ENCODE measurements around the gene FHAD1.

FHAD1 gene

DNA sequence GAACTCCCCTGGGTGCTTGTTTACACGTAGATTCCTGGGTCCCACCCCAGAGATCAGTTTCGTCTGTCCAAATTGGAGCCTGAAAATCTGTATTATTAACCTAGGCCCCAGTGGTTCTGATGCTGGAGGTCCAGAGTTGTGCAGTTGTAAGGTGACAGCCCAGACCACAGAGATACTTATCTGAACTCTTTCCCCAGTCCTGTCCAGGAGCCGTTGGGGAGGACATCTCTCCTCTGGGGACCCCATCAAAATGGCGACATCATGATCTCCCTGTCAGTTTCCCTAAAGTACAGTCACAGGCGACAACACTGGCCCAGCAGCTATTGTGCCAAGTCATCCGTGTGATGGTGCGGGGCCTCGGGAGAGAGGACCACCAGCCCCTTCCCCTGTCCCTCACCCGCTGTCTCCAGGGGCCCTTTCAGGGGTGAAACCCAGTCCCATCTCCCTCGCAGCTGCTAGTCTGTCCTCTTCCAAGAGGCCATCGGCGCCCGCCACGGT is 161.9 kb downstream of the FHAD1 start:
- ATAC-seq: no peak
- TF ChIP-seq, protein P1, sequence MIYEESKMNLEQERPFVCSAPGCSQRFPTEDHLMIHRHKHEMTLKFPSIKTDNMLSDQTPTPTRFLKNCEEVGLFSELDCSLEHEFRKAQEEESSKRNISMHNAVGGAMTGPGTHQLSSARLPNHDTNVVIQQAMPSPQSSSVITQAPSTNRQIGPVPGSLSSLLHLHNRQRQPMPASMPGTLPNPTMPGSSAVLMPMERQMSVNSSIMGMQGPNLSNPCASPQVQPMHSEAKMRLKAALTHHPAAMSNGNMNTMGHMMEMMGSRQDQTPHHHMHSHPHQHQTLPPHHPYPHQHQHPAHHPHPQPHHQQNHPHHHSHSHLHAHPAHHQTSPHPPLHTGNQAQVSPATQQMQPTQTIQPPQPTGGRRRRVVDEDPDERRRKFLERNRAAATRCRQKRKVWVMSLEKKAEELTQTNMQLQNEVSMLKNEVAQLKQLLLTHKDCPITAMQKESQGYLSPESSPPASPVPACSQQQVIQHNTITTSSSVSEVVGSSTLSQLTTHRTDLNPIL (CRISPR knock-in tag; IDR thresholded peaks at IDR 0.05; ENCODE audit: low read depth): no peak
- TF ChIP-seq ZNF565 (CRISPR knock-in tag; conservative IDR thresholded peaks at IDR 0.05; ENCODE audit: low read depth) (no peak), TCF4 (CRISPR knock-in tag; IDR thresholded peaks at IDR 0.05; ENCODE audit: borderline replicate concordance) (no peak), OSR1 (CRISPR knock-in tag; IDR thresholded peaks at IDR 0.05) (no peak), ZNF70 (CRISPR knock-in tag; IDR thresholded peaks at IDR 0.05) (no peak), ZC3H10 (CRISPR knock-in tag; IDR thresholded peaks at IDR 0.05) (no peak), ZNF8 (CRISPR knock-in tag; IDR thresholded peaks at IDR 0.05) (no peak), ESRRG (CRISPR knock-in tag; IDR thresholded peaks at IDR 0.05) (no peak), TOX (CRISPR knock-in tag; IDR thresholded peaks at IDR 0.05; ENCODE audit: borderline replicate concordance) (no peak), SNAI2 (CRISPR knock-in tag; IDR thresholded peaks at IDR 0.05) (no peak), ZFP3 (CRISPR knock-in tag; IDR thresholded peaks at IDR 0.05) (no peak)

DNA sequence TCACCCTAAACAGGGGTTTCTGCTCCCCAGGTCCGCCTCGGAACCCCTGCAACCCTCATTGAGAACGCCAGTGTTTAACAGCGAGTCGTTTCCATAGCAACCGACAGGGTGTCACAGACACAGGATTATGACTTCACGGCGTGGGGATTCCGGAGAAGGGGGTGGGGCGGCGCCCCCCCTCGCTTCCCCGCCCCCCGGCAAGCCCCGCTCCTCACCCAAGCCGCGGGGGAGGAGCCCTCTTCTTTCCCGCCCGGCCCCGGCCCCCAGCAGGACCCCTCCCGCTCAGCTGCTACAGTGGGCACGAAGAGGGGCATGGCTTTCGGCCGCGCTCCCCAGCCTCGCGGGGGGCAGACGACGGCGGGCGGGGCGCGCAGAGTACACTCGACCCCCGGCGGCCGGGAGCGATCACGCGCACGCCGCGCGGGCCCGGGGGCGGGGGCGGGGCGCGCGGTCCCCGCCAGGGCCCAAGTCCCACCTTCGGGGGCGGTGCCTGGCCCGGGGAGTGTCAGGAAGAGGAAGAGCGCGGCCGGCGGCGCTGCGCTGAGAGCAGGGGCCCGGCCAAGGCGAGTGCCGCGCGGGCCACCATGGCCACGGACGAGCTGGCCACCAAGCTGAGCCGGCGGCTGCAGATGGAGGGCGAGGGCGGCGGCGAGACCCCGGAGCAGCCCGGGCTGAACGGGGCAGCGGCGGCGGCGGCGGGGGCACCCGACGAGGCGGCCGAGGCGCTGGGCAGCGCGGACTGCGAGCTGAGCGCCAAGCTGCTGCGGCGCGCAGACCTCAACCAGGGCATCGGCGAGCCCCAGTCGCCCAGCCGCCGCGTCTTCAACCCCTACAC is 162.6 kb downstream of the FHAD1 start, which contains the start of gene EFHD2:
Gene EFHD2, plus strand, starts transcription at position 501 of the 835 bp plus-strand sequence. Its CDS starts 84 bp downstream, at position 585.
- peak; percentile 78 for ATAC-seq
- TF ChIP-seq, protein P2, sequence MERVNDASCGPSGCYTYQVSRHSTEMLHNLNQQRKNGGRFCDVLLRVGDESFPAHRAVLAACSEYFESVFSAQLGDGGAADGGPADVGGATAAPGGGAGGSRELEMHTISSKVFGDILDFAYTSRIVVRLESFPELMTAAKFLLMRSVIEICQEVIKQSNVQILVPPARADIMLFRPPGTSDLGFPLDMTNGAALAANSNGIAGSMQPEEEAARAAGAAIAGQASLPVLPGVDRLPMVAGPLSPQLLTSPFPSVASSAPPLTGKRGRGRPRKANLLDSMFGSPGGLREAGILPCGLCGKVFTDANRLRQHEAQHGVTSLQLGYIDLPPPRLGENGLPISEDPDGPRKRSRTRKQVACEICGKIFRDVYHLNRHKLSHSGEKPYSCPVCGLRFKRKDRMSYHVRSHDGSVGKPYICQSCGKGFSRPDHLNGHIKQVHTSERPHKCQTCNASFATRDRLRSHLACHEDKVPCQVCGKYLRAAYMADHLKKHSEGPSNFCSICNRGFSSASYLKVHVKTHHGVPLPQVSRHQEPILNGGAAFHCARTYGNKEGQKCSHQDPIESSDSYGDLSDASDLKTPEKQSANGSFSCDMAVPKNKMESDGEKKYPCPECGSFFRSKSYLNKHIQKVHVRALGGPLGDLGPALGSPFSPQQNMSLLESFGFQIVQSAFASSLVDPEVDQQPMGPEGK (CRISPR knock-in tag; IDR thresholded peaks at IDR 0.05; ENCODE audit: borderline replicate concordance): peak; percentile 83
- TF ChIP-seq RARB (CRISPR knock-in tag; IDR thresholded peaks at IDR 0.05): no peak

DNA sequence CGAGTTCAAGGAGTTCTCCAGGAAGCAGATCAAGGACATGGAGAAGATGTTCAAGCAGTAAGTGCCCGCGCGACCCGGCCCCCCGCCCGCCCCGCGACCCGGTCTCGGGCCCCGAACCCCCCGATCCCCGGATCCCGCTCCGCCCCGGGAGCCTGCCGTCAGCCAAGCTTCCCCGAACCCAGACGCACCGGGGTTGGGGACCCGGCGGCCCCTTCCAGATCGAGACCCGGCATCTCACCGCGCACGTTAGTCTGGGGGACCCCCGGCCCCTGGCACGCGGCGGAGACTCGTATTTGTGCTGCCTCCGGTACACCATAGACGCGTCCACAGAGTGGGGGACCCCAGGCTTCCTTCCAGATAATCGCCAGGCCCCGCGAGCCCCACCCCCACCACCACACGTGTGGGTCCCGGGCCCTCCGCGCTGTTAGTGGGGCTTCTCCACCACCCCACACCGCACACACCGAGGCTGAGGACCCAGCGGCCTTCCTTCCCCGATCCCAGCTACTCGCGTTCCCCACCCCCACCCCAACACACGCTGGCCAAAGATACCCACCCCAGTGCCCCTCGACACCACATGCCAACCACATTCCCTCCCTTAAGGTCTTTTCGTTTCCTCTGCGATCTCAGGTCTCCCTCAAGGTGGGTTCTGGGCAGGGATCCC is 163.3 kb downstream of the FHAD1 start:
- TF ChIP-seq, protein P3, sequence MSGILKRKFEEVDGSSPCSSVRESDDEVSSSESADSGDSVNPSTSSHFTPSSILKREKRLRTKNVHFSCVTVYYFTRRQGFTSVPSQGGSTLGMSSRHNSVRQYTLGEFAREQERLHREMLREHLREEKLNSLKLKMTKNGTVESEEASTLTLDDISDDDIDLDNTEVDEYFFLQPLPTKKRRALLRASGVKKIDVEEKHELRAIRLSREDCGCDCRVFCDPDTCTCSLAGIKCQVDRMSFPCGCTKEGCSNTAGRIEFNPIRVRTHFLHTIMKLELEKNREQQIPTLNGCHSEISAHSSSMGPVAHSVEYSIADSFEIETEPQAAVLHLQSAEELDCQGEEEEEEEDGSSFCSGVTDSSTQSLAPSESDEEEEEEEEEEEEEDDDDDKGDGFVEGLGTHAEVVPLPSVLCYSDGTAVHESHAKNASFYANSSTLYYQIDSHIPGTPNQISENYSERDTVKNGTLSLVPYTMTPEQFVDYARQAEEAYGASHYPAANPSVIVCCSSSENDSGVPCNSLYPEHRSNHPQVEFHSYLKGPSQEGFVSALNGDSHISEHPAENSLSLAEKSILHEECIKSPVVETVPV (CRISPR knock-in tag; IDR thresholded peaks at IDR 0.05): no peak
- TF ChIP-seq ESRRG (CRISPR knock-in tag; IDR thresholded peaks at IDR 0.05) (no peak), ZFP3 (CRISPR knock-in tag; IDR thresholded peaks at IDR 0.05) (no peak), TOX (CRISPR knock-in tag; IDR thresholded peaks at IDR 0.05; ENCODE audit: borderline replicate concordance) (no peak), RARB (CRISPR knock-in tag; IDR thresholded peaks at IDR 0.05) (no peak), ZFP30 (CRISPR knock-in tag; IDR thresholded peaks at IDR 0.05) (no peak), GLIS3 (CRISPR knock-in tag; IDR thresholded peaks at IDR 0.05) (no peak), ISL1 (CRISPR knock-in tag; IDR thresholded peaks at IDR 0.05) (no peak), CSDC2 (CRISPR knock-in tag; IDR thresholded peaks at IDR 0.05) (no peak), TCF4 (CRISPR knock-in tag; IDR thresholded peaks at IDR 0.05; ENCODE audit: borderline replicate concordance) (no peak), SNAI2 (CRISPR knock-in tag; IDR thresholded peaks at IDR 0.05) (no peak), ZC3H10 (CRISPR knock-in tag; IDR thresholded peaks at IDR 0.05) (no peak), ZNF8 (CRISPR knock-in tag; IDR thresholded peaks at IDR 0.05) (no peak), ARNTL (CRISPR knock-in tag; IDR thresholded peaks at IDR 0.05; ENCODE audit: borderline replicate concordance, low read depth) (no peak)
- TF ChIP-seq, protein P4, sequence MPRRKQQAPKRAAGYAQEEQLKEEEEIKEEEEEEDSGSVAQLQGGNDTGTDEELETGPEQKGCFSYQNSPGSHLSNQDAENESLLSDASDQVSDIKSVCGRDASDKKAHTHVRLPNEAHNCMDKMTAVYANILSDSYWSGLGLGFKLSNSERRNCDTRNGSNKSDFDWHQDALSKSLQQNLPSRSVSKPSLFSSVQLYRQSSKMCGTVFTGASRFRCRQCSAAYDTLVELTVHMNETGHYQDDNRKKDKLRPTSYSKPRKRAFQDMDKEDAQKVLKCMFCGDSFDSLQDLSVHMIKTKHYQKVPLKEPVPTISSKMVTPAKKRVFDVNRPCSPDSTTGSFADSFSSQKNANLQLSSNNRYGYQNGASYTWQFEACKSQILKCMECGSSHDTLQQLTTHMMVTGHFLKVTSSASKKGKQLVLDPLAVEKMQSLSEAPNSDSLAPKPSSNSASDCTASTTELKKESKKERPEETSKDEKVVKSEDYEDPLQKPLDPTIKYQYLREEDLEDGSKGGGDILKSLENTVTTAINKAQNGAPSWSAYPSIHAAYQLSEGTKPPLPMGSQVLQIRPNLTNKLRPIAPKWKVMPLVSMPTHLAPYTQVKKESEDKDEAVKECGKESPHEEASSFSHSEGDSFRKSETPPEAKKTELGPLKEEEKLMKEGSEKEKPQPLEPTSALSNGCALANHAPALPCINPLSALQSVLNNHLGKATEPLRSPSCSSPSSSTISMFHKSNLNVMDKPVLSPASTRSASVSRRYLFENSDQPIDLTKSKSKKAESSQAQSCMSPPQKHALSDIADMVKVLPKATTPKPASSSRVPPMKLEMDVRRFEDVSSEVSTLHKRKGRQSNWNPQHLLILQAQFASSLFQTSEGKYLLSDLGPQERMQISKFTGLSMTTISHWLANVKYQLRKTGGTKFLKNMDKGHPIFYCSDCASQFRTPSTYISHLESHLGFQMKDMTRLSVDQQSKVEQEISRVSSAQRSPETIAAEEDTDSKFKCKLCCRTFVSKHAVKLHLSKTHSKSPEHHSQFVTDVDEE (CRISPR knock-in tag; IDR thresholded peaks at IDR 0.05): no peak
- TF ChIP-seq, protein P2 (CRISPR knock-in tag; IDR thresholded peaks at IDR 0.05; ENCODE audit: borderline replicate concordance): no peak
- ATAC-seq: no peak

Data from SK-N-SH treated with all-trans-retinoic acid at 6 μM for 48 hours (cell line).